OCI-LY7 (cell line): ENCODE results near the gene PCBD1.

Experiments used
- EZH2phosphoT487 ChIP-seq: fragments of 200-600 bp; sonication (generic); IDR thresholded peaks from 2 replicates; pipeline ENCODE4 v1.6.1; 2018; ENCODE audit warnings: low read depth, borderline replicate concordance, mild to moderate bottlenecking, mixed run types, antibody characterized with exemption, low read length, moderate library complexity, mixed read lengths
- TF ChIP-seq, protein P1 (sequence below): fragments of 200-600 bp; sonication (generic); conservative IDR thresholded peaks from 2 replicates; pipeline ENCODE4 v1.5.1; 2014; ENCODE audit warnings: mild to moderate bottlenecking, antibody characterized with exemption, low read length, moderate library complexity, mixed read lengths

DNA sequence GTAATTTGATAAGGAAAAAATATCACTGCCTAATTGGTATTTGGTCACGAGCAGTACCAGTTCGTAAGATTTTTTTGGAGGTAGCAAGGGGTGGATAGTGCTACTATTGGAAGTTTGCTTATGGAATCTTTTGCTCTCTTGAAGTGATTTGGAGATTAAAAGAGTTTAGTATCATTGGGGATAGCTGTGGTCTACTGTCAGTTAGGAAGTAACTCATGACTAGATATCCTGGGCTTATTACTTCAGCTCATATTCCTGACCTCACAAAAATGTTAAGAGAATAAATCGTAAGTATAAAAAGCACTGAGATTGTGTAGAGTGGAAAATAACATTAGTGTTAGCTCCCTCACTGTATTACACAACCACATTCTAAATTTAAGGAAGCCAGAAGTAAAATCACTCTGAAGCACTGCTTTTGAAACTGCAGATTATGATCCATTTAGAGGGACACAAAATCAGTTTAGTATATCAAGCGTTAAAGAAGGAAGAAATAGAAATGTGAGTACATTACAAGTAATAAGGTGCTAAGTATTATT is 50.0 kb downstream of the PCBD1 start:
- TF ChIP-seq, protein P1, sequence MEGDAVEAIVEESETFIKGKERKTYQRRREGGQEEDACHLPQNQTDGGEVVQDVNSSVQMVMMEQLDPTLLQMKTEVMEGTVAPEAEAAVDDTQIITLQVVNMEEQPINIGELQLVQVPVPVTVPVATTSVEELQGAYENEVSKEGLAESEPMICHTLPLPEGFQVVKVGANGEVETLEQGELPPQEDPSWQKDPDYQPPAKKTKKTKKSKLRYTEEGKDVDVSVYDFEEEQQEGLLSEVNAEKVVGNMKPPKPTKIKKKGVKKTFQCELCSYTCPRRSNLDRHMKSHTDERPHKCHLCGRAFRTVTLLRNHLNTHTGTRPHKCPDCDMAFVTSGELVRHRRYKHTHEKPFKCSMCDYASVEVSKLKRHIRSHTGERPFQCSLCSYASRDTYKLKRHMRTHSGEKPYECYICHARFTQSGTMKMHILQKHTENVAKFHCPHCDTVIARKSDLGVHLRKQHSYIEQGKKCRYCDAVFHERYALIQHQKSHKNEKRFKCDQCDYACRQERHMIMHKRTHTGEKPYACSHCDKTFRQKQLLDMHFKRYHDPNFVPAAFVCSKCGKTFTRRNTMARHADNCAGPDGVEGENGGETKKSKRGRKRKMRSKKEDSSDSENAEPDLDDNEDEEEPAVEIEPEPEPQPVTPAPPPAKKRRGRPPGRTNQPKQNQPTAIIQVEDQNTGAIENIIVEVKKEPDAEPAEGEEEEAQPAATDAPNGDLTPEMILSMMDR, result no peak
- no peak for TF ChIP-seq EZH2phosphoT487
